ENCODE data around the gene TCF23. TPM values are rescaled to one million over a fixed set of nuclear protein-coding genes. Genes with fewer than 3 reads are reported as not detected.
A peak's percentile ranks its signal among the peaks of the same experiment; 100 is the strongest.

TCF23 gene
- 0.07 TPM in 1 of 2 replicates, not detected in the other for total RNA-seq (2014; rRNA removed; shearing (Covaris generic))
- polyA plus RNA-seq (2016; fragmentation: Nextera tagmentation; extraction: Ambion mirVana) = 0.03 TPM in 1 of 2 replicates, not detected in the other
- long read RNA-seq = 0 reads

DNA sequence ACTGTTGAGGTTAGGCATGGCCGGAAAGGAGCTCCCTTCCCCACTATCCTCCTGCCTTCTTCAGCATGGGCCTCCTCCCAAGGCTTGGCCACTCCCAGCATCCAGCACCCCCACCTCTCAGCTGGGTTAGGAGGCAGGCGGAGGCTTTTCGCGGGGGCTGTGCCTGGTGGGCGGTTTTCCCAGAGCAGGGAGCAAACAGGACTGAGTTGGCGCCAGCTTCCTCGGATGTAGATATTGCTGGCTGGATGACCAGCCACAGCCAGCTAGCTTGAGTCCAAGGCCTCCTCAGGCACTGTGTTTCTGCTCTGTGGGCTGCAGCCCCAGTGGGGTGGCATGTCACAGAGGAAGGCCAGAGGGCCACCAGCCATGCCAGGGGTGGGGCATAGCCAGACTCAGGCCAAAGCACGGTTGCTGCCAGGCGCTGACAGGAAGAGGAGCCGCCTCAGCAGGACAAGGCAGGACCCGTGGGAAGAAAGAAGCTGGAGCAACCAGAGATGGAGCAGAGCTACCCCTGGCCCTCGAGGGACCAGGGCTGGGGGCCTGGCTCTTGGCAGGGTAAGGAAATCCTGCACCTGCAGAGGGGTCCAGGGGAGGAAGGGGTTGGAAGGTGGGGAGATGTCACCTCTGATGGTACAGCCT is at the start of gene TCF23:
Gene TCF23, plus strand, starts transcription at position 204 of the 639 bp plus-strand sequence. Its CDS starts 130 bp downstream, at position 334.
- no peaks in the 10 kb centered on the region for H3K9me3 Mint-ChIP-seq
- Histone ChIP-seq H3K9me2 (ENCODE audit: insufficient read depth) (no peaks in the 10 kb centered on the region), H3F3A (replicated peaks; ENCODE audit: low read depth) (no peaks in the 10 kb centered on the region), H3K4me3 (no peak within 1 kb of the TSS), H3K36me3 (ENCODE audit: insufficient read depth) (no peaks in the 10 kb centered on the region), H2AFZ (peak within 1 kb of the TSS; percentile 18; the same call in 1 of the 2 replicates), H3K79me2 (replicated peaks; ENCODE audit: insufficient read depth) (no peaks in the 10 kb centered on the region), H3K27ac (ENCODE audit: low read depth) (no peak within 1 kb of the TSS), H3K27me3 (ENCODE audit: insufficient read depth) (no peaks in the 10 kb centered on the region), H3K4me2 (no peak within 1 kb of the TSS), H4K20me1 (replicated peaks; ENCODE audit: insufficient read depth) (no peaks in the 10 kb centered on the region), H3K4me1 (ENCODE audit: insufficient read depth) (no peaks in the 10 kb centered on the region)
- TF ChIP-seq POLR2AphosphoS5 (IDR thresholded peaks at IDR 0.05; ENCODE audit: low read depth) (no peak), STAT1 (IDR thresholded peaks at IDR 0.05; ENCODE audit: unreplicated experiment) (no peak), CREB1 (CRISPR knock-in tag; IDR thresholded peaks at IDR 0.05; ENCODE audit: low read depth) (no peak), EZH2 (IDR thresholded peaks at IDR 0.05; ENCODE audit: low read depth, unreplicated experiment) (no peak), EZH2phosphoT487 (IDR thresholded peaks at IDR 0.05; ENCODE audit: unreplicated experiment) (no peak)
- TF ChIP-seq, protein P1, sequence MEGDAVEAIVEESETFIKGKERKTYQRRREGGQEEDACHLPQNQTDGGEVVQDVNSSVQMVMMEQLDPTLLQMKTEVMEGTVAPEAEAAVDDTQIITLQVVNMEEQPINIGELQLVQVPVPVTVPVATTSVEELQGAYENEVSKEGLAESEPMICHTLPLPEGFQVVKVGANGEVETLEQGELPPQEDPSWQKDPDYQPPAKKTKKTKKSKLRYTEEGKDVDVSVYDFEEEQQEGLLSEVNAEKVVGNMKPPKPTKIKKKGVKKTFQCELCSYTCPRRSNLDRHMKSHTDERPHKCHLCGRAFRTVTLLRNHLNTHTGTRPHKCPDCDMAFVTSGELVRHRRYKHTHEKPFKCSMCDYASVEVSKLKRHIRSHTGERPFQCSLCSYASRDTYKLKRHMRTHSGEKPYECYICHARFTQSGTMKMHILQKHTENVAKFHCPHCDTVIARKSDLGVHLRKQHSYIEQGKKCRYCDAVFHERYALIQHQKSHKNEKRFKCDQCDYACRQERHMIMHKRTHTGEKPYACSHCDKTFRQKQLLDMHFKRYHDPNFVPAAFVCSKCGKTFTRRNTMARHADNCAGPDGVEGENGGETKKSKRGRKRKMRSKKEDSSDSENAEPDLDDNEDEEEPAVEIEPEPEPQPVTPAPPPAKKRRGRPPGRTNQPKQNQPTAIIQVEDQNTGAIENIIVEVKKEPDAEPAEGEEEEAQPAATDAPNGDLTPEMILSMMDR (conservative IDR thresholded peaks at IDR 0.05; ENCODE audit: low read depth in 2 of 2) = no peak
- TF ChIP-seq, protein P2, sequence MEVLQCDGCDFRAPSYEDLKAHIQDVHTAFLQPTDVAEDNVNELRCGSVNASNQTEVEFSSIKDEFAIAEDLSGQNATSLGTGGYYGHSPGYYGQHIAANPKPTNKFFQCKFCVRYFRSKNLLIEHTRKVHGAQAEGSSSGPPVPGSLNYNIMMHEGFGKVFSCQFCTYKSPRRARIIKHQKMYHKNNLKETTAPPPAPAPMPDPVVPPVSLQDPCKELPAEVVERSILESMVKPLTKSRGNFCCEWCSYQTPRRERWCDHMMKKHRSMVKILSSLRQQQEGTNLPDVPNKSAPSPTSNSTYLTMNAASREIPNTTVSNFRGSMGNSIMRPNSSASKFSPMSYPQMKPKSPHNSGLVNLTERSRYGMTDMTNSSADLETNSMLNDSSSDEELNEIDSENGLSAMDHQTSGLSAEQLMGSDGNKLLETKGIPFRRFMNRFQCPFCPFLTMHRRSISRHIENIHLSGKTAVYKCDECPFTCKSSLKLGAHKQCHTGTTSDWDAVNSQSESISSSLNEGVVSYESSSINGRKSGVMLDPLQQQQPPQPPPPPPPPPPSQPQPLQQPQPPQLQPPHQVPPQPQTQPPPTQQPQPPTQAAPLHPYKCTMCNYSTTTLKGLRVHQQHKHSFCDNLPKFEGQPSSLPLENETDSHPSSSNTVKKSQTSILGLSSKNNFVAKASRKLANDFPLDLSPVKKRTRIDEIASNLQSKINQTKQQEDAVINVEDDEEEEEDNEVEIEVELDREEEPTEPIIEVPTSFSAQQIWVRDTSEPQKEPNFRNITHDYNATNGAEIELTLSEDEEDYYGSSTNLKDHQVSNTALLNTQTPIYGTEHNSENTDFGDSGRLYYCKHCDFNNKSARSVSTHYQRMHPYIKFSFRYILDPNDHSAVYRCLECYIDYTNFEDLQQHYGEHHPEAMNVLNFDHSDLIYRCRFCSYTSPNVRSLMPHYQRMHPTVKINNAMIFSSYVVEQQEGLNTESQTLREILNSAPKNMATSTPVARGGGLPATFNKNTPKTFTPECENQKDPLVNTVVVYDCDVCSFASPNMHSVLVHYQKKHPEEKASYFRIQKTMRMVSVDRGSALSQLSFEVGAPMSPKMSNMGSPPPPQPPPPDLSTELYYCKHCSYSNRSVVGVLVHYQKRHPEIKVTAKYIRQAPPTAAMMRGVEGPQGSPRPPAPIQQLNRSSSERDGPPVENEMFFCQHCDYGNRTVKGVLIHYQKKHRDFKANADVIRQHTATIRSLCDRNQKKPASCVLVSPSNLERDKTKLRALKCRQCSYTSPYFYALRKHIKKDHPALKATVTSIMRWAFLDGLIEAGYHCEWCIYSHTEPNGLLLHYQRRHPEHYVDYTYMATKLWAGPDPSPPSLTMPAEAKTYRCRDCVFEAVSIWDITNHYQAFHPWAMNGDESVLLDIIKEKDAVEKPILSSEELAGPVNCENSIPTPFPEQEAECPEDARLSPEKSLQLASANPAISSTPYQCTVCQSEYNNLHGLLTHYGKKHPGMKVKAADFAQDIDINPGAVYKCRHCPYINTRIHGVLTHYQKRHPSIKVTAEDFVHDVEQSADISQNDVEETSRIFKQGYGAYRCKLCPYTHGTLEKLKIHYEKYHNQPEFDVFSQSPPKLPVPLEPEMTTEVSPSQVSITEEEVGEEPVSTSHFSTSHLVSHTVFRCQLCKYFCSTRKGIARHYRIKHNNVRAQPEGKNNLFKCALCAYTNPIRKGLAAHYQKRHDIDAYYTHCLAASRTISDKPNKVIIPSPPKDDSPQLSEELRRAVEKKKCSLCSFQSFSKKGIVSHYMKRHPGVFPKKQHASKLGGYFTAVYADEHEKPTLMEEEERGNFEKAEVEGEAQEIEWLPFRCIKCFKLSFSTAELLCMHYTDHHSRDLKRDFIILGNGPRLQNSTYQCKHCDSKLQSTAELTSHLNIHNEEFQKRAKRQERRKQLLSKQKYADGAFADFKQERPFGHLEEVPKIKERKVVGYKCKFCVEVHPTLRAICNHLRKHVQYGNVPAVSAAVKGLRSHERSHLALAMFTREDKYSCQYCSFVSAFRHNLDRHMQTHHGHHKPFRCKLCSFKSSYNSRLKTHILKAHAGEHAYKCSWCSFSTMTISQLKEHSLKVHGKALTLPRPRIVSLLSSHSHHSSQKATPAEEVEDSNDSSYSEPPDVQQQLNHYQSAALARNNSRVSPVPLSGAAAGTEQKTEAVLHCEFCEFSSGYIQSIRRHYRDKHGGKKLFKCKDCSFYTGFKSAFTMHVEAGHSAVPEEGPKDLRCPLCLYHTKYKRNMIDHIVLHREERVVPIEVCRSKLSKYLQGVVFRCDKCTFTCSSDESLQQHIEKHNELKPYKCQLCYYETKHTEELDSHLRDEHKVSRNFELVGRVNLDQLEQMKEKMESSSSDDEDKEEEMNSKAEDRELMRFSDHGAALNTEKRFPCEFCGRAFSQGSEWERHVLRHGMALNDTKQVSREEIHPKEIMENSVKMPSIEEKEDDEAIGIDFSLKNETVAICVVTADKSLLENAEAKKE (CRISPR knock-in tag; IDR thresholded peaks at IDR 0.05) = no peak
- H3K4me1 Mint-ChIP-seq = no peaks in the 10 kb centered on the region
- no peak within 1 kb of the TSS; the same call in 2 of the 3 replicates for H3K4me3 Mint-ChIP-seq
- peaks cover 10% of the 10 kb centered on the region for H3K27me3 Mint-ChIP-seq (ENCODE audit: insufficient read depth, low read depth, poor library complexity)
- ATAC-seq = no peak
- no peak within 1 kb of the TSS for H3K27ac Mint-ChIP-seq
- H3K36me3 Mint-ChIP-seq (ENCODE audit: low read depth) = no peaks in the 10 kb centered on the region
- no peak for DNase-seq (ENCODE audit: low spot score)
